ENCODE measurements around the gene TLCD1. TPM values are rescaled to one million over a fixed set of nuclear protein-coding genes. Genes with fewer than 3 reads are reported as not detected.

Gene TLCD1
- total RNA-seq, 4 donors from 2014 or later = 0.44 to 1.2 TPM; not detected in 2

- no peaks in the 10 kb centered on the region for H3K9me3 ChIP-seq
- no peaks in the 10 kb centered on the region for H3K27me3 ChIP-seq
- WGBS, 2 donors = 83 to 89% methylated on average over 4 of the region's 4 CpGs
- H3K4me3 ChIP-seq = no peak overlapping the region
- no peaks in the 10 kb centered on the region for H3K4me1 ChIP-seq
- no peak for TF ChIP-seq CTCF (IDR thresholded peaks at IDR 0.05)
- TF ChIP-seq EP300 (IDR thresholded peaks at IDR 0.05) = no peak
- H3K27ac ChIP-seq = no peak overlapping the region
- peaks cover 15 to 100% (median 64%) of the 10 kb centered on the region in 3 donors for H3K36me3 ChIP-seq
- DNase-seq (ENCODE audit: low spot score in 2 of 2) = no peak
These were observed 39.7 kb downstream of the TLCD1 start for GRCh38 chr17:28686296-28686695.

DNA sequence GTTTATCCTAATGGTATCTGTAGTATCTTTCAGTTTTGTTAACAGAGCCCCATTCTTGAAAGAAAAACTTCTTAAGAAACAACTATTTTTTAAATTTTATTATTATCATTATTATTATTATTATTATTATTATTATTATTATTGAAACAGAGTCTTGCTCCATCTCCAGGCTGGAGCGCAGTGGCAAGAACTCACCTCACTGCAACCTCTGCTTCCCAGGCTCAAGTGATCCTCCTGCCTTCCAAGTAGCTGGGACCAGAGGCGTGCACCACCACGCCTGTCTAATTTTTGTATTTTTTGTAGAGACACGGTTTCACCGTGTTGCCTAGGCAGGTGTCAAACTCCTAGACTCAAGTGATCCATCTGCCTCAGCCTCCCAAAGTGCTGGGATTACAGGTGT, 40.7 kb downstream of the TLCD1 start:
- Histone ChIP-seq H3K9me3 (no peaks in the 10 kb centered on the region), H3K27me3 (no peaks in the 10 kb centered on the region), H3K4me3 (no peak overlapping the region), H3K4me1 (no peaks in the 10 kb centered on the region), H3K27ac (no peak overlapping the region), H3K36me3 (peaks cover 12 to 100% (median 64%) of the 10 kb centered on the region in 3 donors)
- WGBS, 2 donors = 87 to 91% methylated on average over 5 of the region's 5 CpGs
- no peak for DNase-seq (ENCODE audit: low spot score in 2 of 2)
- TF ChIP-seq POLR2A (IDR thresholded peaks at IDR 0.05) (no peak), EP300 (IDR thresholded peaks at IDR 0.05) (no peak), CTCF (IDR thresholded peaks at IDR 0.05) (no peak)

DNA sequence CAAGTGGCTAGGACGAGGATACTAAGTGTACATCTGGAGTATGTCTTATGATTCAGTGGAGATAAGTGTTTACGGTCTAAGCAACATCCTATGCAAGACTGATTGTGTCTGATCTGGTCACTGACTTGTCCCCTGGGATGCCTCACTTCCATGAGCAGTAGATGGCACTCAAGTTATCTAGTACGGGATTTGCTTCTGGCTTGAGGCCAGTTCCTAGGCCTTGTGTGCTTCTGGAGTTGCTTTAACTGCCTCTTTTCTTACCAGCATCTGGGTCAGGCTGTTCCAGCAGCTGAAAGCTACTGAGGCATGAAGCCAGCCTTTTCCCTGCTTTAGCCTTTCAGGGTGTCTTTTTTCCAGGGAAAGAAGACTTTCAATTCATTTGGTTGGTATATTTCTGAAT, 41.1 kb downstream of the TLCD1 start:
- H3K4me3 ChIP-seq = no peak overlapping the region

GRCh38 chr17:28682655-28683054, 43.4 kb downstream of the TLCD1 start:
- DNase-seq (ENCODE audit: low spot score in 2 of 2) = no peak
- Histone ChIP-seq H3K9me3 (no peaks in the 10 kb centered on the region), H3K36me3 (peaks cover 4 to 100% (median 68%) of the 10 kb centered on the region in 3 donors), H3K4me3 (no peak overlapping the region), H3K27ac (no peak overlapping the region), H3K4me1 (no peaks in the 10 kb centered on the region), H3K27me3 (no peaks in the 10 kb centered on the region)
- no peak for TF ChIP-seq POLR2A (IDR thresholded peaks at IDR 0.05)
- no peak for TF ChIP-seq CTCF (IDR thresholded peaks at IDR 0.05)
- TF ChIP-seq EP300 (IDR thresholded peaks at IDR 0.05) = no peak
- 87 to 93% methylated on average over 6 to 11 of the region's 11 CpGs for WGBS, 2 donors

More for the DNA sequence above, 41.1 kb downstream of the TLCD1 start:
- no peak overlapping the region for H3K27ac ChIP-seq
- 41 to 48% methylated on average over 3 of the region's 3 CpGs for WGBS, 2 donors
- DNase-seq (ENCODE audit: low spot score in 2 of 2) = peak in 1 of 2 donors; percentile 23
- H3K9me3 ChIP-seq = no peaks in the 10 kb centered on the region
- no peaks in the 10 kb centered on the region for H3K27me3 ChIP-seq
- H3K4me1 ChIP-seq = no peaks in the 10 kb centered on the region
- peaks cover 10 to 100% (median 66%) of the 10 kb centered on the region in 3 donors for H3K36me3 ChIP-seq
- TF ChIP-seq CTCF (IDR thresholded peaks at IDR 0.05) = no peak
- peak in 1 of 2 donors; percentile 34 for TF ChIP-seq EP300 (IDR thresholded peaks at IDR 0.05)

GRCh38 chr17:28675980-28676379, 50.1 kb downstream of the TLCD1 start:
- no peaks in the 10 kb centered on the region for H3K4me1 ChIP-seq
- no peaks in the 10 kb centered on the region for H3K9me3 ChIP-seq
- no peak overlapping the region for H3K27ac ChIP-seq
- WGBS, 2 donors = 84 to 86% methylated on average over 7 of the region's 7 CpGs
- H3K4me3 ChIP-seq = no peak overlapping the region
- TF ChIP-seq EP300 (IDR thresholded peaks at IDR 0.05) (no peak), CTCF (IDR thresholded peaks at IDR 0.05) (peak in 1 of 5 experiments; percentile 19)
- no peak for DNase-seq (ENCODE audit: low spot score in 2 of 2)
- peaks cover 4 to 99% (median 82%) of the 10 kb centered on the region in 3 donors for H3K36me3 ChIP-seq
- H3K27me3 ChIP-seq = no peaks in the 10 kb centered on the region
